NCI-H1436 treated with DMSO at 0.1 percent for 48 hours (cell line): ENCODE results near the gene YIPF1.
"Not testable (repeated sequence)": the region's sequence is repeated elsewhere in the genome, so short reads cannot be mapped to it uniquely, and the experiment has no call there.

Experiments
- DNase-seq: peaks from one replicate; lab custom pipeline; 2025; lab: John Stamatoyannopoulos, UW

YIPF1 gene

DNA sequence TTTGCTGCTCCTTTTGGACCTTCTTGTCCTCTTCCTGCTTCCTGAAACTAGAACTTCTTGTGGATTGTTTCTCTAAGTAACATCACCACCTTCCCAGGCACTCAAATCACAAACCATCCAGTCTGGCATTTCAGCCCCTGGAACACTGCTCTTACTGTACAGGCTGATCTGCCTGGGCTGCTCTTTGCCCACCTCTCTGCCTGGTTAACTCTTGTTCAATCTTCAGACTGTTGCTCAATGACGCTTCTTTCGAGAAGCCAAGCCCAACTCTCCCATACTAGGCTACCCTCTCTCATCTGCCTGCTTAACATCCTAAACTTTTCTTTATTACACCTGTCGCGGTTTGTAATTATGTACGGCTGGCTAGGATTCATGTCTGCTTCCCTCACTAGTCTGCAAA is 5.0 kb upstream of the YIPF1 start:
- DNase-seq, result no peak

GRCh38 chr1:53893999-53894636 is 4.5 kb upstream of the YIPF1 start, which contains the start of gene DIO1:
DIO1 (plus strand) TSS chr1:53894187; CDS start chr1:53894211, 24 bp downstream.
- no peak for DNase-seq

DNA sequence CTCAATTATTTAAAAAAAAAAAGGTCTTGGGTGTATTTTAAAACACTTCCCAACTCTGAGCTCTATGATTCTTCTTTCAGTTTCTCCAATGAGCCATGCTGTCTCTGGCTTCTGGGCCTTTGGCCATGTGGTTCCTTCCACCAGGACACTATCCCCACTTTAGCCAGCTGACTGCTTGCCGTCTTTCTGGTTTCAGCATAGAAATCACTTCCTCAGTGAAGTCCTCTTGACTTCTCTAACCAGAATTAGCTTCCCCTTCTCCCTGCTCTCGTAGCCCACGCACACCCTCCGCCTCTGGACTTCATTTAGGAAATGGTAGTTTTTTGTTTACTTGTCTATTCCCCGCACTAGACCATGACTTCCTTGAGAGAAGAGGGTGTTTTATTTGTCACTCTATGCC is 3.3 kb upstream of the YIPF1 start:
- DNase-seq, result no peak

GRCh38 chr1:53891678-53892077 is 2.1 kb upstream of the YIPF1 start:
- no peak for DNase-seq

- no peak for DNase-seq
These were observed 1.4 kb upstream of the YIPF1 start for GRCh38 chr1:53891018-53891417.

GRCh38 chr1:53890522-53890941 is 935 bp upstream of the YIPF1 start:
- no peak for DNase-seq

GRCh38 chr1:53888681-53889080 is 916 bp downstream of the YIPF1 start:
- no peak for DNase-seq

- not testable (repeated sequence) for DNase-seq
These were observed 6.0 kb downstream of the YIPF1 start for GRCh38 chr1:53883600-53883999.

- DNase-seq, result not testable (repeated sequence)
These were observed 7.7 kb downstream of the YIPF1 start for GRCh38 chr1:53881853-53882252.

DNA sequence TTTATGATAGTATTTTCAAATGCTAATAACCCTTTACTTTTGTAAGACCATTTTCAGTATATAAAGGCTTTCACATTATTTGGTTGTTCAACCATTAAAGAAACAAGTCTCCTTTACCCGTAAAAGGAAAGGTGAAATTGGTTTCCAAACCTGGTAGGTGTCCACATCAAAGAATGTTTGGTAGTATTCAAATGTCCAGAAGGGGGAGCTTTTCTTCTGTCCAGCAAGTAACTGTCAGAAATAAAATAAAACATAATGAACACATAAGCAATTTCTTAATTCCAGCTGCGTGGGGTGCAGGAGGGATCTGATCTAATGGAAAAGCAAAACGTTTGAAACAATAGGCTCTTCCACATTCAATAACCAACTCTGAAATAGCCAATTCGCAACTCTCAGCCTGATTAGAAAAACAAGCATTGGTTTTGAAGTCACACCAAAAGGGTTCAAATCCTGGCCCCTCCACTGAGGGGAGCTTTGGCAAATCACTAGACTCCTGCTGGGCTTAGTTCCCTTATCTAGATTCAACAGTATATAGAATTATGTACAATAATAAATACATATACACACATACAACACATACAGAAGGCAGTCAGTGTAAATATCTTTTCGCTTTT is 11.0 kb downstream of the YIPF1 start:
- DNase-seq, result no peak

DNA sequence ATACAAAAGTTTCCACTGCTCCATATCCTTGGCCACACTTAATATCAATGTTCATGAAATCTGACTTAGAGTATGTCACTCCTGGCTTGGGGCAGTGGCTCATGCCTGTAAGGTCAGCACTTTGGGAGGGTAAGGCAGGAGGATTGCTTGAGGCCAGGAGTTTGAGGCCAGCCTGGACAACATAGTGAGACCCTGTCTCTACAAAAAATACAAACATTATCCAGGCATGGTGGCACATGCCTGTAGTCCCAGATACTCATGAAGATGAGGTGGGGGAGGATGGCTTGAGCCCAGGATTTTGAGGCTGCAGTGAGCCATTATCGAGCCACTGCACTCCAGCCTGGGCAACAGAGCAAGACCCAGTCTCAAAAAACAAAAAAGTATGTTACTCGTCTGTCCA is 14.4 kb downstream of the YIPF1 start:
- DNase-seq, result not testable (repeated sequence)

GRCh38 chr1:53871773-53872484 is 17.7 kb downstream of the YIPF1 start:
- no peak for DNase-seq

GRCh38 chr1:53871221-53871620 is 18.4 kb downstream of the YIPF1 start:
- DNase-seq, result no peak

DNA sequence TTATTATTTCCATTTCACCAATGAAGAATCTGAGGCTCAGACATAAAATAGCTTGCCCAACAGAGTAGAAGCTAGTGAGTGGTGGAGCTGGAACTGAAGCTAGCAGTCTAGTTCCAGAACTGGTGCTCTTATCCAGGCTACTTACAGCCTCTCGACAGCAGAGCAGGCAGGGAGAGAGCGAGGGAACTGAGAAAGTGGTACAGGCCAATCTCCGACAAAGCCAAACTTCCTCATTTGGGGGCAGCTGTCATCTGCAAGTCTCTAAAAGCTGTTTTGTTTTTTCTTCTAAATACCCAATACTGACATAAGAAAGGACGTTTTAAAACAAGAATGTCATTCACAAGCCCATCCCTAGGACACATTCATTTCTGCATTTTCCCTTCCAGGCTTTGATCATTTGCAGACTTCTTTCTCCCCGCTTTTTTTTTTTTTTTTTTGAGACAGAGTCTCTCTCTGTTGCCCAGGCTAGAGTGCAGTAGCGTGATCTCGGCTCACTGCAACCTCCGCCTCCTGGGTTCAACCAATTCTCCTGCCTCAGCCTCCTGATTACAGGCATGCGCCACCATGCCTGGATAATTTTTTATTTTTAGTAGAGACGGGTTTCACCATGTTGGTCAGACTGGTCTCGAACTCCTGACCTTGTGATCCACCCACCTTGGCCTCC is 20.0 kb downstream of the YIPF1 start:
- DNase-seq, result no peak

GRCh38 chr1:53868565-53868964 is 21.0 kb downstream of the YIPF1 start:
- no peak for DNase-seq

GRCh38 chr1:53862507-53862906 is 27.1 kb downstream of the YIPF1 start:
- no peak for DNase-seq

GRCh38 chr1:53860967-53861411 is 28.6 kb downstream of the YIPF1 start:
- peak; percentile 6 for DNase-seq

DNA sequence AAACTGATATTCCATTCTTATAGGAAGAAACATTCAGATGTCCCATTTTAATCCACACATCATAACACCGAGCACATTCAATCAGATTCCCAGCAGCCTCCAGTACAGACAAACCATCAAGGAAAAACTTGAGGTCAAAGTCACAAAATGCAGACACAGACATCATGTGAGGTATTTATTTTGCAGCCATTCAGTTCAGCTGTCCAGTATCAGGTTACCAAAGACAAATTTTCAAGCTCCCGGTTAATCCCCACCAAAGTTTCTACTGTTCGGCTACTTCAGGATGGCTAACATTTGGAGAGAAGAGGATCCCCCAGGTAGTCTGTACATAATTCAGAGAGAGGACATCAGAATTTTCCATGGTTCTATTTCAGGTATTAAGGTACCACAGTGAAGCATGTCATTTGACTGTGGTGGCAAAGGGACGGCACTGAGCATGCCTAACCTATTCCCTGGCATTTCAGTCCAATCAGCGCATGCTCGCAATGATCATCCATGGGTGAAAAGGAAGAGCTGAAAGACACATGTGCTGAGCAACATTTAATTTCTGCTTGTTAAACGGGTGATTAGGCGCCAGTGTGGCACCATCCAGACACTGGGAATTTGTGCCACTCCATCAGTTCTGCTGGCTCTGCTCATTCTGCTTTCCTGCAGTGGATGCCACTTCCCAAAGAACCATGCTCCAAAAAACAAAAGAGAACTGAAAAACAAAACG is 37.9 kb downstream of the YIPF1 start:
- no peak for DNase-seq

- no peak for DNase-seq
These were observed 39.4 kb downstream of the YIPF1 start for GRCh38 chr1:53850082-53850673.

DNA sequence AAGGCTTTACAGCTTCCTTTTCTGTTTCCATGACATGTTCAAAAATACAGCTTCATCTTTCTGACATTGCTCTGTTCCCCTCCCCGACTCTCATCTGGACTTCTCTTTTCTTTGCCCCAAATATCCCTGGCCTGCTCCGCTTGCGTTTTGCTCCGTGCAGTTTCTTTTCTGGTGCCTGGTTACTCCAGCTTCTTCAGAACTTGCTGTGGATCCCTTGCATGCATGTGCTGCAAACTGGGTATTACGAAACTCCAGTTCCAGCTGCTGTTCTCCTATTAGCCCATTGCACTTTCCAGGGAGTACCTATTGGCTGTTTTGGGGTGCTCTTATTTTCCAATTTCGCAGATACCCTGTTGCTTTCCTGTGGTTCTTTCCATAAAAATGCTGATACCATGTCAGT is 41.6 kb downstream of the YIPF1 start:
- DNase-seq, result no peak

- no peak for DNase-seq
These were observed 47.2 kb downstream of the YIPF1 start for GRCh38 chr1:53842347-53842746.

GRCh38 chr1:53838654-53838974 is 51.0 kb downstream of the YIPF1 start:
- no peak for DNase-seq
